ENCODE data around the gene KIF1A.
A peak's percentile ranks its signal among the peaks of the same experiment; 100 is the strongest.
"Not testable (repeated sequence)": the region's sequence is repeated elsewhere in the genome, so short reads cannot be mapped to it uniquely, and the experiment has no call there.

The KIF1A gene

GRCh38 chr2:240696469-240696868, 123.5 kb downstream of the KIF1A start:
- not testable (repeated sequence) for DNase-seq

- DNase-seq = not testable (repeated sequence)
Measured at GRCh38 chr2:240695593-240695992, 124.4 kb downstream of the KIF1A start.

- not testable (repeated sequence) for DNase-seq
Measured at GRCh38 chr2:240694304-240694703, 125.7 kb downstream of the KIF1A start.

- not testable (repeated sequence) for DNase-seq
Measured at GRCh38 chr2:240692583-240693561, 127.1 kb downstream of the KIF1A start.

GRCh38 chr2:240691631-240692420, 128.2 kb downstream of the KIF1A start, which contains the start of gene AQP12A:
Gene AQP12A, plus strand, starts transcription at chr2:240691866. Its CDS starts 48 bp downstream, at chr2:240691914.
- not testable (repeated sequence) for DNase-seq

GRCh38 chr2:240691075-240691427, 129.0 kb downstream of the KIF1A start:
- not testable (repeated sequence) for DNase-seq

- not testable (repeated sequence) for DNase-seq
Measured at GRCh38 chr2:240690421-240691074, 129.5 kb downstream of the KIF1A start.

- DNase-seq = no peak
Measured at GRCh38 chr2:240689975-240690374, 130.0 kb downstream of the KIF1A start.

- DNase-seq = no peak
Measured at GRCh38 chr2:240688553-240688919, 131.5 kb downstream of the KIF1A start.

GRCh38 chr2:240687741-240688552, 132.1 kb downstream of the KIF1A start:
- no peak for DNase-seq

GRCh38 chr2:240687045-240687740, 132.8 kb downstream of the KIF1A start:
- no peak for DNase-seq

GRCh38 chr2:240686460-240686859, 133.6 kb downstream of the KIF1A start:
- DNase-seq = no peak

- peak; percentile 98 for DNase-seq
Measured at GRCh38 chr2:240685771-240686371, 134.1 kb downstream of the KIF1A start.

GRCh38 chr2:240683980-240684728, 135.9 kb downstream of the KIF1A start:
- DNase-seq = not testable (repeated sequence)

GRCh38 chr2:240683329-240683979, 136.6 kb downstream of the KIF1A start:
- DNase-seq = not testable (repeated sequence)

- not testable (repeated sequence) for DNase-seq
Measured at GRCh38 chr2:240682431-240683224, 137.4 kb downstream of the KIF1A start, which contains the start of gene AQP12B. Gene AQP12B, minus strand, starts transcription at chr2:240682885. Its CDS starts 48 bp downstream, at chr2:240682837.

GRCh38 chr2:240680185-240680584, 139.8 kb downstream of the KIF1A start:
- not testable (repeated sequence) for DNase-seq

GRCh38 chr2:240678909-240679308, 141.1 kb downstream of the KIF1A start:
- not testable (repeated sequence) for DNase-seq

- not testable (repeated sequence) for DNase-seq
Measured at GRCh38 chr2:240678043-240678442, 142.0 kb downstream of the KIF1A start.
